Astrocyte (in vitro differentiated cells and primary cell): ENCODE measurements around the gene RAMAC. TPM values are rescaled to one million over a fixed set of nuclear protein-coding genes. Genes with fewer than 3 reads are reported as not detected.
"Not testable (repeated sequence)": the region's sequence is repeated elsewhere in the genome, so short reads cannot be mapped to it uniquely, and the experiment has no call there.

Experiments
- DNase-seq: peaks from one replicate; pipeline ENCODE4 v3.0.0-alpha.2; 2010; ENCODE audit warnings: low read depth
- FAIRE-seq: peaks from 2 replicates; lab custom pipeline; 2011; peaks lifted over from hg19 to GRCh38; lab: Jason Lieb, UNC
- H2AFZ ChIP-seq: 2 replicates; pipeline ENCODE4 v1.6.0; 2012; ENCODE audit warnings: low read depth, low read length, inconsistent platforms
- H3K27ac ChIP-seq: 2 replicates; pipeline ENCODE4 v1.5.1; 2011; ENCODE audit warnings: low read depth, low read length, inconsistent platforms
- H3K27me3 ChIP-seq: 2 replicates; pipeline ENCODE4 v1.6.0; 2011; ENCODE audit warnings: low read length, inconsistent platforms; ENCODE audit not compliant: insufficient read depth
- H3K36me3 ChIP-seq: 2 replicates; pipeline ENCODE4 v1.5.1; 2011; ENCODE audit warnings: low read length, inconsistent platforms; ENCODE audit not compliant: insufficient read depth
- H3K4me1 ChIP-seq: 2 replicates; pipeline ENCODE4 v1.5.1; 2011; ENCODE audit warnings: low read length, inconsistent platforms; ENCODE audit not compliant: insufficient read depth
- H3K4me2 ChIP-seq: 2 replicates; pipeline ENCODE4 v1.6.0; 2012; ENCODE audit warnings: low read length, inconsistent platforms
- H3K4me3 ChIP-seq: 2 replicates; pipeline ENCODE4 v1.5.1; 2011; ENCODE audit warnings: low read depth, mild to moderate bottlenecking, low read length, inconsistent platforms; ENCODE audit not compliant: insufficient read depth
- H3K79me2 ChIP-seq: 2 replicates; pipeline ENCODE4 v1.6.0; 2012; ENCODE audit warnings: mild to moderate bottlenecking, low read length, inconsistent platforms; ENCODE audit not compliant: insufficient read depth
- H3K9ac ChIP-seq: 2 replicates; pipeline ENCODE4 v1.6.0; 2012; ENCODE audit warnings: mild to moderate bottlenecking, low read length, inconsistent platforms
- H3K9me3 ChIP-seq: 2 replicates; pipeline ENCODE4 v1.5.1; 2012; ENCODE audit warnings: low read depth, mild to moderate bottlenecking, low read length, inconsistent platforms; ENCODE audit not compliant: insufficient read depth
- H4K20me1 ChIP-seq: 2 replicates; pipeline ENCODE4 v1.6.0; 2012; ENCODE audit warnings: low read length, inconsistent platforms; ENCODE audit not compliant: insufficient read depth
- H3K27ac Mint-ChIP-seq: one replicate; pipeline ENCODE4 v1.8.0; 2021; ENCODE audit warnings: mild to moderate bottlenecking, mixed read lengths; ENCODE audit not compliant: unreplicated experiment
- H3K27me3 Mint-ChIP-seq: one replicate; pipeline ENCODE4 v1.8.0; 2021; ENCODE audit warnings: low read depth, mixed read lengths; ENCODE audit not compliant: unreplicated experiment
- H3K36me3 Mint-ChIP-seq: one replicate; pipeline ENCODE4 v1.8.0; 2021; ENCODE audit warnings: low read depth, mixed read lengths; ENCODE audit not compliant: unreplicated experiment
- H3K4me1 Mint-ChIP-seq: one replicate; pipeline ENCODE4 v1.8.0; 2021; ENCODE audit warnings: low read depth, mixed read lengths; ENCODE audit not compliant: unreplicated experiment
- H3K4me3 Mint-ChIP-seq: one replicate; pipeline ENCODE4 v1.8.0; 2021; ENCODE audit warnings: mild to moderate bottlenecking, moderate library complexity, mixed read lengths; ENCODE audit not compliant: unreplicated experiment
- H3K9me3 Mint-ChIP-seq: one replicate; pipeline ENCODE4 v1.8.0; 2021; ENCODE audit warnings: mild to moderate bottlenecking, mixed read lengths; ENCODE audit not compliant: unreplicated experiment
- CTCF ChIP-seq: IDR thresholded peaks from 2 replicates; pipeline ENCODE4 v1.5.1; 2011; ENCODE audit warnings: low read depth, mild to moderate bottlenecking, inconsistent platforms, low read length, moderate library complexity; ENCODE audit not compliant: insufficient read depth
- EZH2 ChIP-seq: IDR thresholded peaks from 2 replicates; pipeline ENCODE4 v1.6.1; 2012; ENCODE audit warnings: mild to moderate bottlenecking, low read length, inconsistent platforms; ENCODE audit not compliant: insufficient read depth
- total RNA-seq: library from RNA; stranded (reverse); gene quantifications from 2 replicates; pipeline ENCODE4 v1.2.1, GENCODE V29; 2021

Gene RAMAC
- total RNA-seq, 1 donor from 2014 or later: 44.4 TPM

DNA sequence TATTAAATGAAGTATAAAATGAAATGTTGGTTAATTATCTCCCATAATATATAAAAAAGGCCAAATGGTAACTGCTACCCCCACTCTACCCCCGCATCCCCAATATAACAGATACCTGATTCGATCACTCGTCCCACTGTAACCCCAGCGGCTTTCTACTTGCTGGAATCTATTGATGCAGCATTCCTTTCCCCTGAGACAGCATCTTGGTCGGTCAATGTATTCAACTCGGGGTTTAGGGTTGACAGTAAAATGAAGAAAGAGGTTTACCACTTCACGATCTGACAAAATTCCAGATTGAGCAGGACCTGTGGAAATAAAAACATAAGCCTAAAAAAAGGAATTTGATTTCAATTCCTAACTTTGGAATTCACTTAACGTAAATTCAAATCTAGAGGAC is 44.0 kb downstream of the RAMAC start:
- peaks cover 16% of the 10 kb centered on the region for H3K36me3 Mint-ChIP-seq
- FAIRE-seq (peak; percentile 13), DNase-seq (peak; percentile 86)
- Histone ChIP-seq H3K79me2 (peaks cover 51% of the 10 kb centered on the region), H3K4me3 (no peak overlapping the region), H3K4me2 (peak overlapping the region; percentile 5), H3K36me3 (peaks cover 10% of the 10 kb centered on the region), H4K20me1 (peaks cover 44% of the 10 kb centered on the region), H3K9me3 (no peaks in the 10 kb centered on the region), H3K27ac (no peak overlapping the region), H3K4me1 (peaks cover 9% of the 10 kb centered on the region), H3K9ac (no peak overlapping the region), H3K27me3 (no peaks in the 10 kb centered on the region), H2AFZ (no peak overlapping the region)
- H3K9me3 Mint-ChIP-seq: no peaks in the 10 kb centered on the region
- peak overlapping the region; percentile 78 for H3K27ac Mint-ChIP-seq
- peaks cover 13% of the 10 kb centered on the region for H3K4me1 Mint-ChIP-seq
- no peak overlapping the region for H3K4me3 Mint-ChIP-seq
- no peak for TF ChIP-seq CTCF
- no peak for TF ChIP-seq EZH2
- H3K27me3 Mint-ChIP-seq: no peaks in the 10 kb centered on the region

DNA sequence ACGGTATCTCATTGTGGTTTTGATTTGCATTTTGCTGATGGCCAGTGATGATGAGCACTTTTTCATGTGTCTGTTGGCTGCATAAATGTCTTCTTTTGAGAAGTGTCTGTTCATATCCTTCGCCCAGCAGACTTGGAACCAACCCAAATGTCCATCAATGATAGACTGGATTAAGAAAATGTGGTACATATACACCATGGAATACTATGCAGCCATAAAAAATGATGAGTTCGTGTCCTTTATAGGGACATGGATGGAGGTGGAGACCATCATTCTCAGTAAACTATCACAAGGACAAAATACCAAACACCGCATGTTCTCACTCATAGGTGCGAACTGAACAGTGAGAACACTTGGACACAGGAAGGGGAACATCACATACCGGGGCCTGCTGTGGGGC is 45.2 kb downstream of the RAMAC start:
- H3K27me3 Mint-ChIP-seq, H3K9ac ChIP-seq, H2AFZ ChIP-seq, DNase-seq, FAIRE-seq, H3K27me3 ChIP-seq, H3K27ac Mint-ChIP-seq, H3K4me1 ChIP-seq, H3K4me2 ChIP-seq, H3K4me3 Mint-ChIP-seq, H3K9me3 ChIP-seq, H3K9me3 Mint-ChIP-seq, H3K27ac ChIP-seq, H3K4me3 ChIP-seq: not testable (repeated sequence)
- peaks cover 53% of the 10 kb centered on the region for H4K20me1 ChIP-seq
- H3K36me3 Mint-ChIP-seq: peaks cover 16% of the 10 kb centered on the region
- peaks cover 13% of the 10 kb centered on the region for H3K4me1 Mint-ChIP-seq
- H3K36me3 ChIP-seq: peaks cover 10% of the 10 kb centered on the region
- peaks cover 63% of the 10 kb centered on the region for H3K79me2 ChIP-seq

DNA sequence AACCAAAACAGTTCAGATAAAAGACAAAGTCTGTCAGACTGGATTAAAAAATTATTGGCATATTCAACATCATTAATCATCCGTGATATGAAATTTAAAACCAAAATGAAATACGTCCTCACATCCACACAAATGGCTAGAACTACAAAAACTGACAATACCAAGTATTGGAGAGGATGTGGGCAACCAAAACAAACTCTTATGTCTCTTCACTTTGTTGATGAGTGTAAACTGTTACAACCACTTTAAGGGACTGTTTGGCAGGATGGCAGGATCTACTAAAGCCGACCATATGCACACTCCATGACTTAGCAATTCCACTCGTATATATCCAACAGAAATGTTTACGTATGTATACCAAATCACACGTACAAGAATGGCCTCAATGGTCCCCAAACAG is 50.2 kb downstream of the RAMAC start:
- TF ChIP-seq CTCF: no peak
- Mint-ChIP-seq H3K9me3 (no peaks in the 10 kb centered on the region), H3K36me3 (peaks cover 20% of the 10 kb centered on the region), H3K4me3 (no peak overlapping the region), H3K27me3 (no peaks in the 10 kb centered on the region), H3K27ac (no peak overlapping the region), H3K4me1 (no peaks in the 10 kb centered on the region)
- Histone ChIP-seq H3K36me3 (peaks cover 6% of the 10 kb centered on the region), H3K4me1 (no peaks in the 10 kb centered on the region), H2AFZ (no peak overlapping the region), H3K27me3 (no peaks in the 10 kb centered on the region), H3K79me2 (peaks cover 100% of the 10 kb centered on the region), H4K20me1 (peaks cover 68% of the 10 kb centered on the region), H3K4me3 (no peak overlapping the region), H3K27ac (no peak overlapping the region), H3K9me3 (no peaks in the 10 kb centered on the region), H3K9ac (no peak overlapping the region), H3K4me2 (no peak overlapping the region)
- DNase-seq (no peak), FAIRE-seq (no peak)
